B cell (primary cell): ENCODE measurements around the gene SNTG2. TPM values are rescaled to one million over a fixed set of nuclear protein-coding genes. Genes with fewer than 3 reads are reported as not detected.

Experiments used
- ATAC-seq: fragments of 200-7000 bp; cut with Tn5 transposase; one replicate; pipeline ENCODE4 v1.10.0; 2021; ENCODE audit warnings: low read depth, mild to moderate bottlenecking, moderate number of reproducible peaks, moderate library complexity
- CTCF ChIA-PET: fragments of 350-600 bp; sonication (Branson Sonifier 250); formaldehyde crosslinking; loops from one replicate; lab custom pipeline; 2021; ENCODE audit warnings: antibody characterized with exemption, inconsistent platforms; lab: Charles Lee
- POLR2A ChIA-PET: fragments of 350-600 bp; sonication (Branson Sonifier 250); formaldehyde crosslinking; loops from one replicate; lab custom pipeline; 2021; ENCODE audit warnings: antibody characterized with exemption; lab: Charles Lee
- DNase-seq: peaks from one replicate; pipeline ENCODE4 v3.0.0; 2013
- H2AFZ ChIP-seq: 2 replicates; pipeline ENCODE4 v1.6.1; 2012; ENCODE audit warnings: mild to moderate bottlenecking, low read depth, low read length; ENCODE audit not compliant: insufficient read depth, poor library complexity, severe bottlenecking
- H3K27ac ChIP-seq, 2 donors: 1 replicate in 1 of 2; 2 replicates in 1 of 2; pipeline ENCODE4 v1.5.1; 2012 to 2013; ENCODE audit warnings: low read length in 2 of 2, mild to moderate bottlenecking in 2 of 2, moderate library complexity in 1 of 2
- H3K27me3 ChIP-seq, 4 experiments: fragments of 200-600 bp in 1 of 4; sonication (generic) in 1 of 4; replicated peaks in 1 of 4; 1 replicate in 2 of 4; 2 replicates in 2 of 4; pipeline versions ENCODE4 v1.6.1 to v1.7.0; 2013 to 2016; ENCODE audit warnings: low read length in 3 of 4, mild to moderate bottlenecking in 2 of 4, mixed read lengths in 1 of 4, moderate library complexity in 1 of 4; ENCODE audit not compliant: insufficient read depth in 4 of 4, control insufficient read depth in 3 of 4; ENCODE audit errors: control extremely low read depth in 1 of 4
- H3K36me3 ChIP-seq, 2 experiments: replicated peaks in 1 of 2; 1 replicate in 1 of 2; 2 replicates in 1 of 2; pipeline versions ENCODE4 v1.6.1 to v1.7.1; 2013; ENCODE audit warnings: low read length in 1 of 2; ENCODE audit not compliant: insufficient read depth in 2 of 2, control insufficient read depth in 1 of 2; ENCODE audit errors: control extremely low read depth in 1 of 2, extremely low read depth in 1 of 2
- H3K4me1 ChIP-seq, 2 donors: fragments of 200-600 bp in 1 of 2; sonication (generic) in 1 of 2; 1 replicate in 1 of 2; 2 replicates in 1 of 2; pipeline versions ENCODE4 v1.5.1 to v1.6.1; 2013 to 2017; ENCODE audit warnings: low read length in 2 of 2; ENCODE audit not compliant: control insufficient read depth in 2 of 2, insufficient read depth in 2 of 2
- H3K4me2 ChIP-seq: replicated peaks from 2 replicates; pipeline ENCODE3; 2012; ENCODE audit warnings: mild to moderate bottlenecking, low read depth, low read length; ENCODE audit not compliant: poor library complexity, severe bottlenecking
- H3K4me3 ChIP-seq, 5 experiments: fragments of 200-600 bp in 1 of 5; sonication (generic) in 1 of 5; 1 replicate in 3 of 5; 2 replicates in 2 of 5; pipeline versions ENCODE4 v1.5.1 to v1.7.0; 2011 to 2016; ENCODE audit warnings: low read length in 4 of 5, mild to moderate bottlenecking in 4 of 5, low read depth in 2 of 5, control low read depth in 1 of 5, moderate library complexity in 1 of 5; ENCODE audit not compliant: insufficient read depth in 1 of 5; ENCODE audit errors: control extremely low read depth in 1 of 5, extremely low read depth in 1 of 5
- H3K79me2 ChIP-seq: fragments of 200-600 bp; sonication (generic); one replicate; pipeline ENCODE4 v1.6.0; 2016; ENCODE audit warnings: low read length; ENCODE audit not compliant: control insufficient read depth, insufficient read depth
- H3K9ac ChIP-seq: fragments of 200-600 bp; sonication (generic); 2 replicates; pipeline ENCODE4 v1.6.1; 2017; ENCODE audit warnings: mild to moderate bottlenecking, low read length, moderate library complexity
- H3K9me3 ChIP-seq, 3 donors: one replicate each; pipeline versions ENCODE4 v1.6.1 to v1.7.1; 2013; ENCODE audit warnings: low read length in 2 of 3; ENCODE audit not compliant: control insufficient read depth in 2 of 3, insufficient read depth in 1 of 3; ENCODE audit errors: control extremely low read depth in 1 of 3
- H4K20me1 ChIP-seq: 2 replicates; pipeline ENCODE4 v1.6.0; 2012; ENCODE audit warnings: mild to moderate bottlenecking, low read length; ENCODE audit not compliant: insufficient read depth, control insufficient read depth, poor library complexity, severe bottlenecking
- H3K27ac Mint-ChIP-seq: one replicate; pipeline ENCODE4 v1.8.0; 2021; ENCODE audit warnings: mixed read lengths
- H3K27me3 Mint-ChIP-seq: one replicate; pipeline ENCODE4 v1.8.0; 2021; ENCODE audit warnings: mixed read lengths
- H3K4me1 Mint-ChIP-seq: one replicate; pipeline ENCODE4 v1.8.0; 2021; ENCODE audit warnings: mixed read lengths
- H3K4me3 Mint-ChIP-seq: one replicate; pipeline ENCODE4 v1.8.0; 2021; ENCODE audit warnings: mixed read lengths
- H3K9me3 Mint-ChIP-seq: one replicate; pipeline ENCODE4 v1.8.0; 2022; ENCODE audit warnings: mixed read lengths; ENCODE audit not compliant: insufficient read depth
- CTCF ChIP-seq: fragments of 200-600 bp; IDR thresholded peaks from one replicate; pipeline ENCODE4 v1.8.0; 2022; ENCODE audit warnings: antibody characterized with exemption, mild to moderate bottlenecking
- EZH2 ChIP-seq: IDR thresholded peaks from 2 replicates; pipeline ENCODE4 v1.6.1; 2012; ENCODE audit warnings: borderline replicate concordance, low read depth, mild to moderate bottlenecking, moderate library complexity, low read length; ENCODE audit not compliant: insufficient read depth, poor library complexity, severe bottlenecking
- WGBS: methylation state at CpG from one replicate; pipeline ENCODE4 v1.1.5; 2013; ENCODE audit warnings: missing lambda C conversion rate; ENCODE audit not compliant: insufficient coverage; 5-methylcytosine and 5-hydroxymethylcytosine counted together
- intact Hi-C: fragments of 100-400 bp; cut with micrococcal nuclease; formaldehyde crosslinking; loops from one replicate; pipeline ENCODE4 v1.10.0; 2022
- polyA plus RNA-seq: library from polyadenylated mRNA; depleted of rRNA; stranded (reverse); fragments of >200 nt; gene quantifications from 2 replicates; pipeline ENCODE4 v1.2.3, GENCODE V29; 2012
- total RNA-seq, 2 donors: library from RNA; stranded (reverse); fragments of 120-200 nt in 1 of 2; gene quantifications; 1 replicate in 1 of 2; 2 replicates in 1 of 2; pipeline versions ENCODE4 v1.2.3 to v1.2.4, GENCODE V29; 2013 to 2022

Gene SNTG2
- total and polyA plus RNA-seq, 2 donors (not counting 1 experiment from before 2014, with no cell fraction given) = 2.1 to 2.4 TPM

- DNase-seq = no peak
- ATAC-seq = no peak
These were observed 287.1 kb downstream of the SNTG2 start for GRCh38 chr2:1237783-1238182.

DNA sequence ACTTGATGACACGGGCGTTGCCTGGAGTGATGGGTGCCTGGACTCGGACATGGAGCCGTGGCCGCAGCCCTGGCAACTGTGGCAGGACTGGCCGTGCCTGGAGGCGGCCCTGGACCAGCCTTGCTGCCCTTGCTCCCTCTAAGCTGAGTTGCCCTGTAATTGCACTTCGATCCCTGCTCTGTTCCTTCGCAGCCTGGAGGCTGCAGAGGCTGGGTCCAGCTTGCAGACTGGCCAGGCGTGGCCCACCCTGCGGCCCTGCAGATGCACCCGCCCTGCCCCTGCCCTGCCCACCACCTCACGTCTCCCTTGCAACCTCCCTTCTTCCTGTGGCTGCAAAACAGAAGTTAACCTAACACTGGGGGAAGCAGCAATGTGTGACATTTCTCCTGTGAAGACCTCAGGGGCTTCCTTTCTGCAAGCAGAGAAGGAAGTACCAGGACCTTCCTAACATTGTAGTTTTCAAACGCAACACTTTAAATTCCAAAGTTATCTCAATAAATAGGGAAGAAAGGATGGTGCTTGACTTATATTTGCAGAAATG lies 288.0 kb downstream of the SNTG2 start:
- Histone ChIP-seq H3K79me2 (no peaks in the 10 kb centered on the region), H4K20me1 (no peaks in the 10 kb centered on the region), H3K4me1 (peaks cover 55 to 57% of the 10 kb centered on the region in 2 donors), H3K27me3 (no peaks in the 10 kb centered on the region), H3K36me3 (no peaks in the 10 kb centered on the region), H3K9ac (peak overlapping the region; percentile 12), H2AFZ (no peak overlapping the region), H3K4me3 (no peak overlapping the region), H3K9me3 (peaks cover 0 to 7% (median 2%) of the 10 kb centered on the region in 3 donors), H3K4me2 (peak overlapping the region; percentile 52), H3K27ac (peak overlapping the region; percentile 66 to 86)
- ChIA-PET CTCF (no interaction called here), POLR2A (no interaction called here)
- intact Hi-C loops = no loop called here
- Mint-ChIP-seq H3K4me1 (peaks cover 46% of the 10 kb centered on the region), H3K9me3 (no peaks in the 10 kb centered on the region), H3K27me3 (no peaks in the 10 kb centered on the region), H3K4me3 (peak overlapping the region; percentile 53), H3K27ac (peak overlapping the region; percentile 63)
- TF ChIP-seq EZH2 = no peak
- no peak for TF ChIP-seq CTCF
- 57% methylated on average over 13 of the region's 14 CpGs for WGBS
- DNase-seq (no peak), ATAC-seq (no peak)

More at GRCh38 chr2:1237783-1238182, 287.1 kb downstream of the SNTG2 start:
- Mint-ChIP-seq H3K4me3 (no peak overlapping the region), H3K27me3 (no peaks in the 10 kb centered on the region), H3K4me1 (peaks cover 39% of the 10 kb centered on the region), H3K27ac (no peak overlapping the region), H3K9me3 (no peaks in the 10 kb centered on the region)
- Histone ChIP-seq H3K27me3 (no peaks in the 10 kb centered on the region), H2AFZ (no peak overlapping the region), H3K4me3 (no peak overlapping the region), H3K9ac (no peak overlapping the region), H3K9me3 (no peaks in the 10 kb centered on the region), H3K79me2 (no peaks in the 10 kb centered on the region), H3K4me2 (peak overlapping the region; percentile 52), H3K36me3 (no peaks in the 10 kb centered on the region), H3K27ac (no peak overlapping the region), H3K4me1 (peaks cover 47 to 49% of the 10 kb centered on the region in 2 donors), H4K20me1 (no peaks in the 10 kb centered on the region)
- WGBS = 79% methylated on average over 17 of the region's 18 CpGs
- intact Hi-C loops = no loop called here
- POLR2A ChIA-PET = no interaction called here
- TF ChIP-seq CTCF (no peak), EZH2 (no peak)
- CTCF ChIA-PET = no interaction called here
